WTC11 (cell line): ENCODE results near the gene HINT2. TPM values are rescaled to one million over a fixed set of nuclear protein-coding genes. Genes with fewer than 3 reads are reported as not detected.

Source experiments
- ATAC-seq: fragments of 200-7000 bp; cut with Tn5 transposase; 2 replicates; pipeline ENCODE4 v1.10.0; 2021; ENCODE audit warnings: mild to moderate bottlenecking, moderate library complexity
- CTCF ChIA-PET: fragments of 300-600 bp; sonication (Branson Sonifier 250); formaldehyde crosslinking; loops from one replicate; lab custom pipeline; 2021; ENCODE audit warnings: antibody characterized with exemption; lab: Charles Lee
- POLR2A ChIA-PET: fragments of 350-600 bp; sonication (Branson Sonifier 250); formaldehyde crosslinking; loops from one replicate; lab custom pipeline; 2021; ENCODE audit warnings: antibody characterized with exemption; lab: Charles Lee
- DNase-seq: peaks from one replicate; pipeline ENCODE4 v3.0.0; 2021; ENCODE audit warnings: low spot score
- H3K27ac Mint-ChIP-seq: 2 replicates; pipeline ENCODE4 v1.8.0; 2021; ENCODE audit warnings: mixed read lengths
- H3K27me3 Mint-ChIP-seq: 2 replicates; pipeline ENCODE4 v1.8.0; 2021; ENCODE audit warnings: low read depth, mild to moderate bottlenecking, moderate library complexity, mixed read lengths
- H3K36me3 Mint-ChIP-seq: 2 replicates; pipeline ENCODE4 v1.8.0; 2021; ENCODE audit warnings: mixed read lengths
- H3K4me1 Mint-ChIP-seq: 2 replicates; pipeline ENCODE4 v1.8.0; 2022; ENCODE audit warnings: mixed read lengths
- H3K4me3 Mint-ChIP-seq: 2 replicates; pipeline ENCODE4 v1.8.0; 2021; ENCODE audit warnings: mild to moderate bottlenecking, moderate library complexity, mixed read lengths
- H3K9me3 Mint-ChIP-seq: 2 replicates; pipeline ENCODE4 v1.8.0; 2021; ENCODE audit warnings: mixed read lengths
- AR ChIP-seq: fragments of 250-450 bp; sonication (Bioruptor Pico); IDR thresholded peaks from 2 replicates; pipeline ENCODE4 v1.9.0; 2021; ENCODE audit warnings: mild to moderate bottlenecking
- CREB1 ChIP-seq: sonication (generic); formaldehyde crosslinking; IDR thresholded peaks from 2 replicates; pipeline ENCODE4 v1.8.0; 2023; ENCODE audit warnings: mild to moderate bottlenecking, missing genetic modification reagents
- GABPB1 ChIP-seq: sonication (generic); formaldehyde crosslinking; IDR thresholded peaks from 2 replicates; pipeline ENCODE4 v1.8.1; 2023; ENCODE audit warnings: mild to moderate bottlenecking, missing genetic modification reagents
- IRF1 ChIP-seq: sonication (generic); formaldehyde crosslinking; IDR thresholded peaks from 2 replicates; pipeline ENCODE4 v1.8.0; 2023; ENCODE audit warnings: missing genetic modification reagents
- NFATC4 ChIP-seq: fragments of 250-450 bp; sonication (Bioruptor Pico); IDR thresholded peaks from 2 replicates; pipeline ENCODE4 v1.9.0; 2021; ENCODE audit warnings: mild to moderate bottlenecking
- NFE2L1 ChIP-seq: sonication (generic); formaldehyde crosslinking; IDR thresholded peaks from 2 replicates; pipeline ENCODE4 v1.8.1; 2023; ENCODE audit warnings: missing genetic modification reagents
- NFYB ChIP-seq: sonication (generic); formaldehyde crosslinking; conservative IDR thresholded peaks from 2 replicates; pipeline ENCODE4 v1.8.0; 2022; ENCODE audit warnings: low read depth, missing genetic modification reagents
- NR1H2 ChIP-seq: sonication (generic); formaldehyde crosslinking; IDR thresholded peaks from 2 replicates; pipeline ENCODE4 v1.9.0; 2021; ENCODE audit warnings: mild to moderate bottlenecking, moderate library complexity, missing genetic modification reagents
- NR2C2 ChIP-seq: sonication (generic); formaldehyde crosslinking; IDR thresholded peaks from 2 replicates; pipeline ENCODE4 v1.8.0; 2022; ENCODE audit warnings: mild to moderate bottlenecking, missing genetic modification reagents
- NR3C1 ChIP-seq: sonication (generic); formaldehyde crosslinking; conservative IDR thresholded peaks from 2 replicates; pipeline ENCODE4 v1.8.1; 2023; ENCODE audit warnings: low read depth, mild to moderate bottlenecking, missing genetic modification reagents
- RELA ChIP-seq: sonication (generic); formaldehyde crosslinking; IDR thresholded peaks from 2 replicates; pipeline ENCODE4 v1.8.1; 2022; ENCODE audit warnings: missing genetic modification reagents, mild to moderate bottlenecking, borderline replicate concordance
- SMAD4 ChIP-seq: sonication (generic); formaldehyde crosslinking; IDR thresholded peaks from 2 replicates; pipeline ENCODE4 v1.8.0; 2022; ENCODE audit warnings: mild to moderate bottlenecking, missing genetic modification reagents
- TCF7 ChIP-seq: sonication (generic); formaldehyde crosslinking; IDR thresholded peaks from 2 replicates; pipeline ENCODE4 v1.8.0; 2022; ENCODE audit warnings: mild to moderate bottlenecking, low read depth, missing genetic modification reagents, moderate library complexity
- TEAD4 ChIP-seq: sonication (generic); formaldehyde crosslinking; IDR thresholded peaks from 2 replicates; pipeline ENCODE4 v1.8.0; 2022; ENCODE audit warnings: mild to moderate bottlenecking, missing genetic modification reagents
- TP53 ChIP-seq: sonication (generic); formaldehyde crosslinking; IDR thresholded peaks from 2 replicates; pipeline ENCODE4 v1.8.1; 2023; ENCODE audit warnings: mild to moderate bottlenecking, missing genetic modification reagents
- USF2 ChIP-seq: sonication (generic); formaldehyde crosslinking; IDR thresholded peaks from 2 replicates; pipeline ENCODE4 v1.8.1; 2023; ENCODE audit warnings: mild to moderate bottlenecking, missing genetic modification reagents, moderate library complexity
- ZBTB21 ChIP-seq: sonication (generic); formaldehyde crosslinking; IDR thresholded peaks from 2 replicates; pipeline ENCODE4 v1.8.1; 2023; ENCODE audit warnings: mild to moderate bottlenecking, missing genetic modification reagents, borderline replicate concordance
- ZNF138 ChIP-seq: sonication (generic); formaldehyde crosslinking; conservative IDR thresholded peaks from 2 replicates; pipeline ENCODE4 v1.8.1; 2022; ENCODE audit warnings: mild to moderate bottlenecking, moderate library complexity, missing genetic modification reagents
- ZNF219 ChIP-seq: sonication (generic); formaldehyde crosslinking; IDR thresholded peaks from 2 replicates; pipeline ENCODE4 v1.8.0; 2023; ENCODE audit warnings: missing genetic modification reagents, mild to moderate bottlenecking, borderline replicate concordance
- ZNF263 ChIP-seq: sonication (generic); formaldehyde crosslinking; IDR thresholded peaks from 2 replicates; pipeline ENCODE4 v1.8.1; 2022; ENCODE audit warnings: low read depth, mild to moderate bottlenecking, moderate library complexity, missing genetic modification reagents
- total RNA-seq: library from RNA; stranded (reverse); gene quantifications from 3 replicates; pipeline ENCODE4 v1.2.3, GENCODE V29; 2021
- TF ChIP-seq, protein P1 (sequence below): sonication (generic); formaldehyde crosslinking; IDR thresholded peaks from 2 replicates; pipeline ENCODE4 v1.8.1; 2022; ENCODE audit warnings: mild to moderate bottlenecking, missing genetic modification reagents, moderate library complexity, borderline replicate concordance
- TF ChIP-seq, protein P2 (sequence below): sonication (generic); formaldehyde crosslinking; IDR thresholded peaks from 2 replicates; pipeline ENCODE4 v1.8.0; 2022; ENCODE audit warnings: mild to moderate bottlenecking, missing genetic modification reagents
- TF ChIP-seq, protein P3 (sequence below): sonication (generic); formaldehyde crosslinking; IDR thresholded peaks from 2 replicates; pipeline ENCODE4 v1.8.0; 2023; ENCODE audit warnings: mild to moderate bottlenecking, missing genetic modification reagents

Gene HINT2
- total RNA-seq, 1 experiment from 2014 or later = 33.6 TPM

GRCh38 chr9:35816708-35817107 is 1.9 kb upstream of the HINT2 start (continued):
- TF ChIP-seq AR (CRISPR knock-in tag) (no peak), NR3C1 (CRISPR knock-in tag) (no peak), TP53 (CRISPR knock-in tag) (no peak), CREB1 (no peak), RELA (CRISPR knock-in tag) (no peak), NFE2L1 (CRISPR knock-in tag) (no peak)
- TF ChIP-seq, all 79 proteins: peak for 0

- H3K36me3 Mint-ChIP-seq = peaks cover 2% of the 10 kb centered on the region; the same call in 1 of the 2 replicates
- H3K9me3 Mint-ChIP-seq = peaks cover 3% of the 10 kb centered on the region
- H3K27me3 Mint-ChIP-seq = peaks cover 11% of the 10 kb centered on the region
- H3K4me1 Mint-ChIP-seq = peaks cover 27% of the 10 kb centered on the region
- ATAC-seq (peak; percentile 28), DNase-seq (peak; percentile 79)
- H3K27ac Mint-ChIP-seq = peak overlapping the region; percentile 95
- ChIA-PET CTCF (interaction anchor here (0.6 to 6.1 kb wide), 32 partner anchors 11 to 649 kb away, joined by 3 to 143 read pairs (median 6); partner anchors contain the start of genes CCDC107, CREB3, FAM221B and GBA2), POLR2A (interaction anchor here (0.6 to 2.1 kb wide), 9 partner anchors 15 to 349 kb away, joined by 3 to 9 read pairs (median 4); partner anchors contain the start of genes ARHGEF39, CREB3, GBA2 and RGP1)
- H3K4me3 Mint-ChIP-seq = peak overlapping the region; percentile 91
- TF ChIP-seq ZNF219 (no peak), SMAD4 (CRISPR knock-in tag) (no peak), NFATC4 (CRISPR knock-in tag) (0 out of 2 replicates have a peak, but pooled peaks have one; percentile 5), TEAD4 (no peak), ZNF138 (no peak), NR1H2 (CRISPR knock-in tag) (no peak), IRF1 (no peak), GABPB1 (CRISPR knock-in tag) (peak; percentile 95), ZNF263 (CRISPR knock-in tag) (no peak), ZBTB21 (CRISPR knock-in tag) (no peak), NR3C1 (CRISPR knock-in tag) (no peak), USF2 (CRISPR knock-in tag) (no peak), TCF7 (CRISPR knock-in tag) (no peak), NR2C2 (no peak), NFYB (CRISPR knock-in tag) (no peak), AR (CRISPR knock-in tag) (no peak)
- TF ChIP-seq, protein P1, sequence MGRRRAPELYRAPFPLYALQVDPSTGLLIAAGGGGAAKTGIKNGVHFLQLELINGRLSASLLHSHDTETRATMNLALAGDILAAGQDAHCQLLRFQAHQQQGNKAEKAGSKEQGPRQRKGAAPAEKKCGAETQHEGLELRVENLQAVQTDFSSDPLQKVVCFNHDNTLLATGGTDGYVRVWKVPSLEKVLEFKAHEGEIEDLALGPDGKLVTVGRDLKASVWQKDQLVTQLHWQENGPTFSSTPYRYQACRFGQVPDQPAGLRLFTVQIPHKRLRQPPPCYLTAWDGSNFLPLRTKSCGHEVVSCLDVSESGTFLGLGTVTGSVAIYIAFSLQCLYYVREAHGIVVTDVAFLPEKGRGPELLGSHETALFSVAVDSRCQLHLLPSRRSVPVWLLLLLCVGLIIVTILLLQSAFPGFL = no peak
- TF ChIP-seq, protein P2, sequence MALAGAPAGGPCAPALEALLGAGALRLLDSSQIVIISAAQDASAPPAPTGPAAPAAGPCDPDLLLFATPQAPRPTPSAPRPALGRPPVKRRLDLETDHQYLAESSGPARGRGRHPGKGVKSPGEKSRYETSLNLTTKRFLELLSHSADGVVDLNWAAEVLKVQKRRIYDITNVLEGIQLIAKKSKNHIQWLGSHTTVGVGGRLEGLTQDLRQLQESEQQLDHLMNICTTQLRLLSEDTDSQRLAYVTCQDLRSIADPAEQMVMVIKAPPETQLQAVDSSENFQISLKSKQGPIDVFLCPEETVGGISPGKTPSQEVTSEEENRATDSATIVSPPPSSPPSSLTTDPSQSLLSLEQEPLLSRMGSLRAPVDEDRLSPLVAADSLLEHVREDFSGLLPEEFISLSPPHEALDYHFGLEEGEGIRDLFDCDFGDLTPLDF (CRISPR knock-in tag) = no peak
- TF ChIP-seq, protein P3, sequence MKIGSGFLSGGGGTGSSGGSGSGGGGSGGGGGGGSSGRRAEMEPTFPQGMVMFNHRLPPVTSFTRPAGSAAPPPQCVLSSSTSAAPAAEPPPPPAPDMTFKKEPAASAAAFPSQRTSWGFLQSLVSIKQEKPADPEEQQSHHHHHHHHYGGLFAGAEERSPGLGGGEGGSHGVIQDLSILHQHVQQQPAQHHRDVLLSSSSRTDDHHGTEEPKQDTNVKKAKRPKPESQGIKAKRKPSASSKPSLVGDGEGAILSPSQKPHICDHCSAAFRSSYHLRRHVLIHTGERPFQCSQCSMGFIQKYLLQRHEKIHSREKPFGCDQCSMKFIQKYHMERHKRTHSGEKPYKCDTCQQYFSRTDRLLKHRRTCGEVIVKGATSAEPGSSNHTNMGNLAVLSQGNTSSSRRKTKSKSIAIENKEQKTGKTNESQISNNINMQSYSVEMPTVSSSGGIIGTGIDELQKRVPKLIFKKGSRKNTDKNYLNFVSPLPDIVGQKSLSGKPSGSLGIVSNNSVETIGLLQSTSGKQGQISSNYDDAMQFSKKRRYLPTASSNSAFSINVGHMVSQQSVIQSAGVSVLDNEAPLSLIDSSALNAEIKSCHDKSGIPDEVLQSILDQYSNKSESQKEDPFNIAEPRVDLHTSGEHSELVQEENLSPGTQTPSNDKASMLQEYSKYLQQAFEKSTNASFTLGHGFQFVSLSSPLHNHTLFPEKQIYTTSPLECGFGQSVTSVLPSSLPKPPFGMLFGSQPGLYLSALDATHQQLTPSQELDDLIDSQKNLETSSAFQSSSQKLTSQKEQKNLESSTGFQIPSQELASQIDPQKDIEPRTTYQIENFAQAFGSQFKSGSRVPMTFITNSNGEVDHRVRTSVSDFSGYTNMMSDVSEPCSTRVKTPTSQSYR = no peak
Measured at GRCh38 chr9:35814106-35814840, 569 bp downstream of the HINT2 start.
